ENCODE results near the gene REG3G. TPM values are rescaled to one million over a fixed set of nuclear protein-coding genes. Genes with fewer than 3 reads are reported as not detected.

Gene REG3G
- polyA plus RNA-seq, 1 donor from 2014 or later = not detected

DNA sequence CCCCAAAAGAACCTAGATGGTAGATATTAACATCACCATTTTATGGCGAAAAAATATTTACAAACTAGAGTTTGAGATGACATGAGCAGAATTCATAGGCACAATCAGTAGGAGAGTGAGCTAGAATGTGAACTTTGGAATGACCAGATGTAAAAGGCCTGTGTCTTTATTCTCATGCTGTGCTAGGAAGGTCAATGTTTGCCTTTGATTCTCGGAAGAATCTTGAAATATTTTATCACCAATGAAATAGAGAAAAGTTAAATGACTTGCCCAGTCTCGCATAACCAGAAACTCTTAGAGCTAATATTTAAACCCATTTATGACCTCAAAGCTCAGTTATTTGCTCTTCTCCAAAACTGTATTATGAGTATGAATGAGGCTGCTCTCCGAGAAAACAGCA is 9.2 kb upstream of the REG3G start:
- no peak overlapping the region for H3K4me3 ChIP-seq (ENCODE audit: low read length)

DNA sequence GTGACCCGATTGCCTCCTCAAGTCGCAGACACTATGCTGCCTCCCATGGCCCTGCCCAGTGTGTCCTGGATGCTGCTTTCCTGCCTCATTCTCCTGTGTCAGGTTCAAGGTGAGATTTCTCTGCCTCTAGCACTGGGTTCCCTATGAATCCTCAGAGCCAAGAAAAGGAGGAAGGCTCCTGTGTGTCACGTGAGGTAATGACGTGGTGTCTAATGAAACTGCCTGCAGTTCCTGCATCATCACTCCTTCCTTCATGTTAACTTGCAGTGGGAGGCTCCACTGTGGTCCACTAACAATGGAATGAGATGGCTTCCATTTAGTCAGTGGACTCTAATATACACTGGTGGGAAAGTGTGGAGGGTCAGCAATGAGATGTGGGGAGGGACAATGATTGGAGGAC is 559 bp downstream of the REG3G start:
- H3K4me2 ChIP-seq (ENCODE audit: low read length) = no peak overlapping the region
- TF ChIP-seq TAF1 (IDR thresholded peaks at IDR 0.05; ENCODE audit: low read depth) (no peak), RAD21 (conservative IDR thresholded peaks at IDR 0.05) (no peak), SMC3 (conservative IDR thresholded peaks at IDR 0.05; ENCODE audit: poor library complexity) (no peak), MXI1 (conservative IDR thresholded peaks at IDR 0.05; ENCODE audit: poor library complexity, severe bottlenecking) (no peak), EZH2 (IDR thresholded peaks at IDR 0.05; ENCODE audit: borderline replicate concordance, insufficient read depth, low read length, poor library complexity, severe bottlenecking) (no peak), POLR2AphosphoS5 (IDR thresholded peaks at IDR 0.05) (no peak), EP300 (conservative IDR thresholded peaks at IDR 0.05; ENCODE audit: poor library complexity, severe bottlenecking) (no peak)
- TF ChIP-seq, protein P1, sequence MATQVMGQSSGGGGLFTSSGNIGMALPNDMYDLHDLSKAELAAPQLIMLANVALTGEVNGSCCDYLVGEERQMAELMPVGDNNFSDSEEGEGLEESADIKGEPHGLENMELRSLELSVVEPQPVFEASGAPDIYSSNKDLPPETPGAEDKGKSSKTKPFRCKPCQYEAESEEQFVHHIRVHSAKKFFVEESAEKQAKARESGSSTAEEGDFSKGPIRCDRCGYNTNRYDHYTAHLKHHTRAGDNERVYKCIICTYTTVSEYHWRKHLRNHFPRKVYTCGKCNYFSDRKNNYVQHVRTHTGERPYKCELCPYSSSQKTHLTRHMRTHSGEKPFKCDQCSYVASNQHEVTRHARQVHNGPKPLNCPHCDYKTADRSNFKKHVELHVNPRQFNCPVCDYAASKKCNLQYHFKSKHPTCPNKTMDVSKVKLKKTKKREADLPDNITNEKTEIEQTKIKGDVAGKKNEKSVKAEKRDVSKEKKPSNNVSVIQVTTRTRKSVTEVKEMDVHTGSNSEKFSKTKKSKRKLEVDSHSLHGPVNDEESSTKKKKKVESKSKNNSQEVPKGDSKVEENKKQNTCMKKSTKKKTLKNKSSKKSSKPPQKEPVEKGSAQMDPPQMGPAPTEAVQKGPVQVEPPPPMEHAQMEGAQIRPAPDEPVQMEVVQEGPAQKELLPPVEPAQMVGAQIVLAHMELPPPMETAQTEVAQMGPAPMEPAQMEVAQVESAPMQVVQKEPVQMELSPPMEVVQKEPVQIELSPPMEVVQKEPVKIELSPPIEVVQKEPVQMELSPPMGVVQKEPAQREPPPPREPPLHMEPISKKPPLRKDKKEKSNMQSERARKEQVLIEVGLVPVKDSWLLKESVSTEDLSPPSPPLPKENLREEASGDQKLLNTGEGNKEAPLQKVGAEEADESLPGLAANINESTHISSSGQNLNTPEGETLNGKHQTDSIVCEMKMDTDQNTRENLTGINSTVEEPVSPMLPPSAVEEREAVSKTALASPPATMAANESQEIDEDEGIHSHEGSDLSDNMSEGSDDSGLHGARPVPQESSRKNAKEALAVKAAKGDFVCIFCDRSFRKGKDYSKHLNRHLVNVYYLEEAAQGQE (IDR thresholded peaks at IDR 0.05; ENCODE audit: borderline replicate concordance) = no peak
- TF ChIP-seq, protein P2, sequence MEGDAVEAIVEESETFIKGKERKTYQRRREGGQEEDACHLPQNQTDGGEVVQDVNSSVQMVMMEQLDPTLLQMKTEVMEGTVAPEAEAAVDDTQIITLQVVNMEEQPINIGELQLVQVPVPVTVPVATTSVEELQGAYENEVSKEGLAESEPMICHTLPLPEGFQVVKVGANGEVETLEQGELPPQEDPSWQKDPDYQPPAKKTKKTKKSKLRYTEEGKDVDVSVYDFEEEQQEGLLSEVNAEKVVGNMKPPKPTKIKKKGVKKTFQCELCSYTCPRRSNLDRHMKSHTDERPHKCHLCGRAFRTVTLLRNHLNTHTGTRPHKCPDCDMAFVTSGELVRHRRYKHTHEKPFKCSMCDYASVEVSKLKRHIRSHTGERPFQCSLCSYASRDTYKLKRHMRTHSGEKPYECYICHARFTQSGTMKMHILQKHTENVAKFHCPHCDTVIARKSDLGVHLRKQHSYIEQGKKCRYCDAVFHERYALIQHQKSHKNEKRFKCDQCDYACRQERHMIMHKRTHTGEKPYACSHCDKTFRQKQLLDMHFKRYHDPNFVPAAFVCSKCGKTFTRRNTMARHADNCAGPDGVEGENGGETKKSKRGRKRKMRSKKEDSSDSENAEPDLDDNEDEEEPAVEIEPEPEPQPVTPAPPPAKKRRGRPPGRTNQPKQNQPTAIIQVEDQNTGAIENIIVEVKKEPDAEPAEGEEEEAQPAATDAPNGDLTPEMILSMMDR (IDR thresholded peaks at IDR 0.05; ENCODE audit: poor library complexity, severe bottlenecking) = no peak
- H3K36me3 ChIP-seq (ENCODE audit: insufficient read depth, low read length) = no peaks in the 10 kb centered on the region
- H3K9me2 ChIP-seq (ENCODE audit: insufficient read depth, low read length) = no peaks in the 10 kb centered on the region
- no peaks in the 10 kb centered on the region for H4K20me1 ChIP-seq (ENCODE audit: insufficient read depth)
- H3K4me3 ChIP-seq (ENCODE audit: low read length) = no peak overlapping the region
- H2AFZ ChIP-seq (ENCODE audit: low read depth, low read length) = no peak overlapping the region
- H3K27ac ChIP-seq (ENCODE audit: low read length) = no peak overlapping the region
- H3K79me2 ChIP-seq (replicated peaks; ENCODE audit: insufficient read depth, low read length) = no peaks in the 10 kb centered on the region
- no peaks in the 10 kb centered on the region for H3K27me3 ChIP-seq (ENCODE audit: insufficient read depth, low read depth, low read length)
- no peak overlapping the region for H3K9ac ChIP-seq (ENCODE audit: low read length)
- no peaks in the 10 kb centered on the region for H3K9me3 ChIP-seq (ENCODE audit: low read length)
- H3F3A ChIP-seq (ENCODE audit: insufficient read depth, low read length, poor library complexity, severe bottlenecking) = no peaks in the 10 kb centered on the region

More for the DNA sequence above, 9.2 kb upstream of the REG3G start:
- H4K20me1 ChIP-seq (ENCODE audit: insufficient read depth) = no peaks in the 10 kb centered on the region
- H2AFZ ChIP-seq (ENCODE audit: low read depth, low read length) = no peak overlapping the region
- no peaks in the 10 kb centered on the region for H3K9me2 ChIP-seq (ENCODE audit: insufficient read depth, low read length)
- H3K9me3 ChIP-seq (ENCODE audit: low read length) = no peaks in the 10 kb centered on the region
- H3K27ac ChIP-seq (ENCODE audit: low read length) = no peak overlapping the region
- no peak overlapping the region for H3K9ac ChIP-seq (ENCODE audit: low read length)
- no peaks in the 10 kb centered on the region for H3K27me3 ChIP-seq (ENCODE audit: insufficient read depth, low read depth, low read length)
- H3F3A ChIP-seq (ENCODE audit: insufficient read depth, low read length, poor library complexity, severe bottlenecking) = no peaks in the 10 kb centered on the region
- no peak overlapping the region for H3K4me2 ChIP-seq (ENCODE audit: low read length)
- no peaks in the 10 kb centered on the region for H3K36me3 ChIP-seq (ENCODE audit: insufficient read depth, low read length)
- no peaks in the 10 kb centered on the region for H3K79me2 ChIP-seq (replicated peaks; ENCODE audit: insufficient read depth, low read length)
- no peak for TF ChIP-seq EP300 (conservative IDR thresholded peaks at IDR 0.05; ENCODE audit: poor library complexity, severe bottlenecking)
- TF ChIP-seq TAF1 (IDR thresholded peaks at IDR 0.05; ENCODE audit: low read depth) = no peak
- no peak for TF ChIP-seq MXI1 (conservative IDR thresholded peaks at IDR 0.05; ENCODE audit: poor library complexity, severe bottlenecking)
- TF ChIP-seq SMC3 (conservative IDR thresholded peaks at IDR 0.05; ENCODE audit: poor library complexity) = no peak
- TF ChIP-seq, protein P1 (IDR thresholded peaks at IDR 0.05; ENCODE audit: borderline replicate concordance) = no peak
